Gastrocnemius medialis (tissue), 4 donors: ENCODE results near the gene FOXA2.

Experiments
- CTCF ChIP-seq, 5 experiments: fragments of 450-650 bp in 3 of 5; fragments of 200-600 bp in 2 of 5; sonication (generic) in 2 of 5; IDR thresholded peaks in 4 of 5; conservative IDR thresholded peaks in 1 of 5; 1 replicate in 4 of 5; 2 replicates in 1 of 5; pipeline ENCODE4 v1.5.1; 2016 to 2019; ENCODE audit warnings: antibody characterized with exemption in 5 of 5, mild to moderate bottlenecking in 3 of 5, moderate library complexity in 3 of 5
- POLR2A ChIP-seq, 2 donors: fragments of 450-650 bp; IDR thresholded peaks; one replicate each; pipeline ENCODE4 v1.6.1; 2017; ENCODE audit warnings: antibody characterized with exemption in 2 of 2, mild to moderate bottlenecking in 2 of 2, moderate library complexity in 2 of 2

- TF ChIP-seq CTCF (IDR thresholded peaks at IDR 0.05 in 4 of 5, conservative IDR thresholded peaks at IDR 0.05 in 1 of 5): no peak
- no peak for TF ChIP-seq POLR2A (IDR thresholded peaks at IDR 0.05)
Measured at GRCh38 chr20:22601361-22602141, 17.2 kb upstream of the FOXA2 start.
